Liver (tissue), 9 donors: Measurements from ENCODE around the gene PLK3. TPM values are rescaled to one million over a fixed set of nuclear protein-coding genes. Genes with fewer than 3 reads are reported as not detected.

Source experiments
- DNase-seq: peaks from one replicate; pipeline ENCODE4 v3.0.0-alpha.2; 2017; ENCODE audit warnings: low spot score
- H3K27ac ChIP-seq, 2 donors: one replicate each; pipeline ENCODE4 v1.7.0; 2013; ENCODE audit warnings: inconsistent platforms in 2 of 2, low read length in 2 of 2, control low read depth in 1 of 2, low read depth in 1 of 2, mild to moderate bottlenecking in 1 of 2
- H3K27me3 ChIP-seq, 4 donors: one replicate each; pipeline versions ENCODE4 v1.6.1 to v1.7.0; 2013; ENCODE audit warnings: low read length in 3 of 4, inconsistent platforms in 1 of 4, mild to moderate bottlenecking in 1 of 4, moderate library complexity in 1 of 4; ENCODE audit not compliant: control insufficient read depth in 4 of 4, insufficient read depth in 4 of 4
- H3K36me3 ChIP-seq, 4 donors: one replicate each; pipeline versions ENCODE4 v1.6.1 to v1.7.0; 2013; ENCODE audit warnings: low read length in 3 of 4, mild to moderate bottlenecking in 3 of 4, low read depth in 1 of 4, moderate library complexity in 1 of 4; ENCODE audit not compliant: control insufficient read depth in 4 of 4, insufficient read depth in 3 of 4
- H3K4me1 ChIP-seq, 4 donors: one replicate each; pipeline versions ENCODE4 v1.6.1 to v1.7.0; 2013; ENCODE audit warnings: low read length in 3 of 4, mild to moderate bottlenecking in 3 of 4, moderate library complexity in 1 of 4; ENCODE audit not compliant: control insufficient read depth in 4 of 4, insufficient read depth in 4 of 4
- H3K4me3 ChIP-seq, 3 donors: one replicate each; pipeline versions ENCODE4 v1.6.1 to v1.7.0; 2013; ENCODE audit warnings: low read length in 3 of 3, control low read depth in 1 of 3, low read depth in 1 of 3, mild to moderate bottlenecking in 1 of 3
- H3K9ac ChIP-seq, 2 donors: one replicate each; pipeline ENCODE4 v1.7.0; 2013; ENCODE audit warnings: low read length in 2 of 2, mild to moderate bottlenecking in 2 of 2, moderate library complexity in 2 of 2, control low read depth in 1 of 2, low read depth in 1 of 2
- H3K9me3 ChIP-seq, 4 donors: one replicate each; pipeline versions ENCODE4 v1.6.1 to v1.7.0; 2013; ENCODE audit warnings: low read length in 3 of 4; ENCODE audit not compliant: control insufficient read depth in 4 of 4
- CTCF ChIP-seq: fragments of 150-350 bp; IDR thresholded peaks from 2 replicates; pipeline ENCODE4 v1.5.1; 2017; ENCODE audit warnings: improper control_type of control experiment, low read depth, low read length; ENCODE audit not compliant: missing input control
- EGR1 ChIP-seq, 2 donors: IDR thresholded peaks; 2 replicates each; pipeline ENCODE4 v1.6.1; 2016 to 2018; ENCODE audit warnings: antibody characterized with exemption in 2 of 2, low read depth in 2 of 2
- FOXA1 ChIP-seq: IDR thresholded peaks from 2 replicates; pipeline ENCODE4 v1.6.1; 2016; ENCODE audit warnings: antibody characterized with exemption
- FOXA2 ChIP-seq: IDR thresholded peaks from 2 replicates; pipeline ENCODE4 v1.6.1; 2016; ENCODE audit warnings: antibody characterized with exemption
- GABPA ChIP-seq, 2 donors: IDR thresholded peaks in 1 of 2; conservative IDR thresholded peaks in 1 of 2; 2 replicates each; pipeline ENCODE4 v1.6.1; 2016; ENCODE audit warnings: antibody characterized with exemption in 2 of 2, mild to moderate bottlenecking in 1 of 2, moderate library complexity in 1 of 2
- HNF4A ChIP-seq, 2 donors: conservative IDR thresholded peaks; 2 replicates each; pipeline ENCODE4 v1.6.1; 2016; ENCODE audit warnings: antibody characterized with exemption in 2 of 2, mild to moderate bottlenecking in 2 of 2
- HNF4G ChIP-seq: IDR thresholded peaks from 2 replicates; pipeline ENCODE4 v1.6.1; 2016; ENCODE audit warnings: antibody characterized with exemption
- JUND ChIP-seq, 2 donors: IDR thresholded peaks; 2 replicates each; pipeline ENCODE4 v1.6.1; 2016; ENCODE audit warnings: antibody characterized with exemption in 2 of 2
- NR2F2 ChIP-seq: IDR thresholded peaks from 2 replicates; pipeline ENCODE4 v1.6.1; 2016; ENCODE audit warnings: antibody characterized with exemption
- RAD21 ChIP-seq, 2 donors: IDR thresholded peaks; 2 replicates each; pipeline ENCODE4 v1.6.1; 2016; ENCODE audit warnings: antibody characterized with exemption in 2 of 2, mild to moderate bottlenecking in 2 of 2
- REST ChIP-seq: IDR thresholded peaks from 2 replicates; pipeline ENCODE4 v1.6.1; 2016; ENCODE audit warnings: antibody characterized with exemption, mild to moderate bottlenecking
- RXRA ChIP-seq, 2 donors: IDR thresholded peaks; 2 replicates each; pipeline ENCODE4 v1.6.1; 2017 to 2018; ENCODE audit warnings: antibody characterized with exemption in 2 of 2, mild to moderate bottlenecking in 1 of 2
- SP1 ChIP-seq: IDR thresholded peaks from 2 replicates; pipeline ENCODE4 v1.6.1; 2018; ENCODE audit warnings: antibody characterized with exemption, mild to moderate bottlenecking
- TAF1 ChIP-seq: conservative IDR thresholded peaks from 2 replicates; pipeline ENCODE4 v1.6.1; 2016; ENCODE audit warnings: antibody characterized with exemption, mild to moderate bottlenecking
- YY1 ChIP-seq: IDR thresholded peaks from 2 replicates; pipeline ENCODE4 v1.6.1; 2016; ENCODE audit warnings: antibody characterized with exemption, mild to moderate bottlenecking
- WGBS: extraction: QIAGEN DNeasy Blood & Tissue Kit; methylation state at CpG from one replicate; pipeline ENCODE4 v1.1.7; 2013; 5-methylcytosine and 5-hydroxymethylcytosine counted together
- polyA plus RNA-seq, 2 donors: library from polyadenylated mRNA; stranded (reverse) in 1 of 2; unstranded in 1 of 2; fragments of 200-250 nt in 1 of 2; fragments of >200 nt in 1 of 2; fragmentation: Nextera tagmentation in 1 of 2; extraction: Ambion mirVana in 1 of 2; gene quantifications; one replicate each; pipeline versions ENCODE4 v1.2.1 to v1.2.3, GENCODE V29; 2013 to 2015
- total RNA-seq, 2 donors: library from RNA; depleted of rRNA; stranded (reverse); fragments of >200 nt; gene quantifications; one replicate each; pipeline ENCODE4 v1.2.3, GENCODE V29; 2014
- TF ChIP-seq, protein P1 (sequence below): IDR thresholded peaks from 2 replicates; pipeline ENCODE4 v1.6.1; 2016; ENCODE audit warnings: antibody characterized with exemption
- TF ChIP-seq, protein P2 (sequence below): IDR thresholded peaks from 2 replicates; pipeline ENCODE4 v1.6.1; 2016; ENCODE audit warnings: antibody characterized with exemption
- TF ChIP-seq, protein P3 (sequence below): IDR thresholded peaks from 2 replicates; pipeline ENCODE4 v1.6.1; 2016; ENCODE audit warnings: antibody characterized with exemption
- donor health status: healthy.
- donor health status: healthy.
- donor health status: healthy.
- donor health status: healthy.
- donor health status: healthy.

PLK3 gene
- total and polyA plus RNA-seq, 4 donors: 1.5 to 5.7 (median 2.3) TPM

GRCh38 chr1:44787506-44787905 is 12.7 kb upstream of the PLK3 start (continued):
- TF ChIP-seq, protein P1, sequence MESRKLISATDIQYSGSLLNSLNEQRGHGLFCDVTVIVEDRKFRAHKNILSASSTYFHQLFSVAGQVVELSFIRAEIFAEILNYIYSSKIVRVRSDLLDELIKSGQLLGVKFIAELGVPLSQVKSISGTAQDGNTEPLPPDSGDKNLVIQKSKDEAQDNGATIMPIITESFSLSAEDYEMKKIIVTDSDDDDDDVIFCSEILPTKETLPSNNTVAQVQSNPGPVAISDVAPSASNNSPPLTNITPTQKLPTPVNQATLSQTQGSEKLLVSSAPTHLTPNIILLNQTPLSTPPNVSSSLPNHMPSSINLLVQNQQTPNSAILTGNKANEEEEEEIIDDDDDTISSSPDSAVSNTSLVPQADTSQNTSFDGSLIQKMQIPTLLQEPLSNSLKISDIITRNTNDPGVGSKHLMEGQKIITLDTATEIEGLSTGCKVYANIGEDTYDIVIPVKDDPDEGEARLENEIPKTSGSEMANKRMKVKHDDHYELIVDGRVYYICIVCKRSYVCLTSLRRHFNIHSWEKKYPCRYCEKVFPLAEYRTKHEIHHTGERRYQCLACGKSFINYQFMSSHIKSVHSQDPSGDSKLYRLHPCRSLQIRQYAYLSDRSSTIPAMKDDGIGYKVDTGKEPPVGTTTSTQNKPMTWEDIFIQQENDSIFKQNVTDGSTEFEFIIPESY: no peak
- TF ChIP-seq GABPA (IDR thresholded peaks at IDR 0.05 in 1 of 2, conservative IDR thresholded peaks at IDR 0.05 in 1 of 2) (no peak), NR2F2 (no peak), HNF4G (no peak)
- TF ChIP-seq, protein P2, sequence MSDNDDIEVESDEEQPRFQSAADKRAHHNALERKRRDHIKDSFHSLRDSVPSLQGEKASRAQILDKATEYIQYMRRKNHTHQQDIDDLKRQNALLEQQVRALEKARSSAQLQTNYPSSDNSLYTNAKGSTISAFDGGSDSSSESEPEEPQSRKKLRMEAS: no peak

DNA sequence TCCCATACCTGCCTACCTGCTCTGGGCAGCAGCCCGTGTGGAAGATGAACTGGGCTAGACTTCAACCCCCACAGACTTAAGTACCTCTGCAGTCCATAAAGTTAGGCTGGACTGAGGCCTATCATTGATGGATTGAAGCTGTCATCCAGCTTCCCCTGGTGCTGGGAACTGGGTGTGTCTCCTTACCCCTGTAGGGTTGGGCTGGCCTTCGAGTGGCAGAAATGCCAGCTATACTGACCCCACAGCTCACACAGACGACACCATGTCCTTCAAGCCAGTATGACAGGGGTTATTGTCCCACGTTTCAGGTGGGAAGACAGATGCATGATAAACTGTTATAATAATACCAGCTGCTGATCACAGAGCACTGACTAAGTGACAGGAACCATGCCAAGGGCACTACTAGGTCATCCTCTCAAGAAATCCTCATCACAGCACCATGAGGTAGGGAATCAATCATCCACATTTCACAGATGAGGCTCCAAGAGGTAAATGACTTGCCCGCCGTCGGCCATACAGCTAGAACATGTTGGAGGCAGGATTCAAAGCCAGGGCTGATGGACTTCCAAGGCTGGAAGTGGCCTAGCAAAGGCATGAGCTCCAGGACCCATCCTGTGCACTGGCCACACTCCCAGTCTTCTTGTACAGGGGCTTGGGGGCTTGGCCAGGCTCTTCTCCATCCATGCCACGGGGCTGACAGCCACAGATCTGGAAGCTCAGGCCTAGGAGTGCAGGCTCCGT is 11.9 kb upstream of the PLK3 start, which contains the start of gene BEST4:
BEST4 (minus strand) TSS at position 51 of the 741 bp plus-strand sequence. CDS start 465 bp downstream, outside the sequence.
- H3K36me3 ChIP-seq: no peaks in the 10 kb centered on the region
- no peak within 1 kb of the TSS for H3K4me3 ChIP-seq
- 90% methylated on average over 9 of the region's 9 CpGs for WGBS
- no peaks in the 10 kb centered on the region for H3K27me3 ChIP-seq
- H3K9me3 ChIP-seq: no peaks in the 10 kb centered on the region
- no peak within 1 kb of the TSS for H3K9ac ChIP-seq
- H3K4me1 ChIP-seq: peaks cover 6 to 21% (median 13%) of the 10 kb centered on the region in 4 donors
- no peak for DNase-seq
- no peak within 1 kb of the TSS for H3K27ac ChIP-seq
- TF ChIP-seq RXRA (IDR thresholded peaks at IDR 0.05) (no peak), NR2F2 (no peak), TAF1 (no peak), YY1 (no peak), HNF4A (conservative IDR thresholded peaks at IDR 0.05) (no peak), HNF4G (no peak), JUND (IDR thresholded peaks at IDR 0.05) (no peak), EGR1 (IDR thresholded peaks at IDR 0.05; ENCODE audit: low read depth in 2 of 2) (no peak), GABPA (IDR thresholded peaks at IDR 0.05 in 1 of 2, conservative IDR thresholded peaks at IDR 0.05 in 1 of 2) (no peak), REST (no peak), RAD21 (IDR thresholded peaks at IDR 0.05) (no peak), SP1 (no peak), FOXA1 (no peak), CTCF (no peak), FOXA2 (no peak)
- TF ChIP-seq, protein P1: no peak
- TF ChIP-seq, protein P2: no peak
- TF ChIP-seq, protein P3, sequence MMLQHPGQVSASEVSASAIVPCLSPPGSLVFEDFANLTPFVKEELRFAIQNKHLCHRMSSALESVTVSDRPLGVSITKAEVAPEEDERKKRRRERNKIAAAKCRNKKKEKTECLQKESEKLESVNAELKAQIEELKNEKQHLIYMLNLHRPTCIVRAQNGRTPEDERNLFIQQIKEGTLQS: no peak
